GM12874 (cell line): Measurements from ENCODE around the gene CCL20.

Experiments
- TF ChIP-seq, protein P1 (sequence below): IDR thresholded peaks from 2 replicates; pipeline ENCODE4 v1.5.1; 2011; ENCODE audit warnings: low read depth, mild to moderate bottlenecking, control low read depth, low read length, moderate library complexity; ENCODE audit not compliant: insufficient read depth

Gene CCL20, protein sequence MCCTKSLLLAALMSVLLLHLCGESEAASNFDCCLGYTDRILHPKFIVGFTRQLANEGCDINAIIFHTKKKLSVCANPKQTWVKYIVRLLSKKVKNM

DNA sequence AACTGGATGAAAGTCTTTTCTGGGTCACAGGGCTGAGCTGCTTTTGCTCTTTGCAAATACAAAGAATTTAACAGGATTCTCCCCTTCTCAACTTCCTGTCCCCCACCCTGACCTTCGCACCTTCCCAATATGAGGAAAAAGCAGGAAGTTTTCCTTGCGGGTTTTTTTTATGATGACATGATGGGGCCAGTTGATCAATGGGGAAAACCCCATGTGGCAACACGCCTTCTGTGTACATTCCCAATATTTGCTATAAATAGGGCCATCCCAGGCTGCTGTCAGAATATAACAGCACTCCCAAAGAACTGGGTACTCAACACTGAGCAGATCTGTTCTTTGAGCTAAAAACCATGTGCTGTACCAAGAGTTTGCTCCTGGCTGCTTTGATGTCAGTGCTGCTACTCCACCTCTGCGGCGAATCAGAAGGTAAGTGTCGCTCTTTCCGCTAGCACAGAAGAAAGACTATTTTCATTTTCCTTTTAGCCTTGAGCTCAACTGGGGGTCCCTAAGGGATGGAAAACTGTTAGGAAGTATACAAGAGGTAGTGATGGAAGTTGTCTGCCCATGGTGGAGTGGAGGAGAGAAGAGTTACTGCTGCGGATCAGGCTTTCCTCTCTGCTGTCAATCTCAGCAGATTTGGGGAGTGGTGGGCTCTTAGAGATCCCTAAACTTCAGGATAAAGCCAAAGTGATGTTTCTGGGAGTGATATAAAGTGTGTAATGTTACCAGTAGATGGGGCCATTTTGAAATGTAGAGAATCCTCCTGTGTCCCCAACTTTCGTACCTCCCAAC, at the start of gene CCL20:
TSS of gene CCL20 (plus strand) at position 281 of the 792 bp plus-strand sequence. CDS start at position 351, 70 bp downstream.
- TF ChIP-seq, protein P1, sequence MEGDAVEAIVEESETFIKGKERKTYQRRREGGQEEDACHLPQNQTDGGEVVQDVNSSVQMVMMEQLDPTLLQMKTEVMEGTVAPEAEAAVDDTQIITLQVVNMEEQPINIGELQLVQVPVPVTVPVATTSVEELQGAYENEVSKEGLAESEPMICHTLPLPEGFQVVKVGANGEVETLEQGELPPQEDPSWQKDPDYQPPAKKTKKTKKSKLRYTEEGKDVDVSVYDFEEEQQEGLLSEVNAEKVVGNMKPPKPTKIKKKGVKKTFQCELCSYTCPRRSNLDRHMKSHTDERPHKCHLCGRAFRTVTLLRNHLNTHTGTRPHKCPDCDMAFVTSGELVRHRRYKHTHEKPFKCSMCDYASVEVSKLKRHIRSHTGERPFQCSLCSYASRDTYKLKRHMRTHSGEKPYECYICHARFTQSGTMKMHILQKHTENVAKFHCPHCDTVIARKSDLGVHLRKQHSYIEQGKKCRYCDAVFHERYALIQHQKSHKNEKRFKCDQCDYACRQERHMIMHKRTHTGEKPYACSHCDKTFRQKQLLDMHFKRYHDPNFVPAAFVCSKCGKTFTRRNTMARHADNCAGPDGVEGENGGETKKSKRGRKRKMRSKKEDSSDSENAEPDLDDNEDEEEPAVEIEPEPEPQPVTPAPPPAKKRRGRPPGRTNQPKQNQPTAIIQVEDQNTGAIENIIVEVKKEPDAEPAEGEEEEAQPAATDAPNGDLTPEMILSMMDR = no peak

DNA sequence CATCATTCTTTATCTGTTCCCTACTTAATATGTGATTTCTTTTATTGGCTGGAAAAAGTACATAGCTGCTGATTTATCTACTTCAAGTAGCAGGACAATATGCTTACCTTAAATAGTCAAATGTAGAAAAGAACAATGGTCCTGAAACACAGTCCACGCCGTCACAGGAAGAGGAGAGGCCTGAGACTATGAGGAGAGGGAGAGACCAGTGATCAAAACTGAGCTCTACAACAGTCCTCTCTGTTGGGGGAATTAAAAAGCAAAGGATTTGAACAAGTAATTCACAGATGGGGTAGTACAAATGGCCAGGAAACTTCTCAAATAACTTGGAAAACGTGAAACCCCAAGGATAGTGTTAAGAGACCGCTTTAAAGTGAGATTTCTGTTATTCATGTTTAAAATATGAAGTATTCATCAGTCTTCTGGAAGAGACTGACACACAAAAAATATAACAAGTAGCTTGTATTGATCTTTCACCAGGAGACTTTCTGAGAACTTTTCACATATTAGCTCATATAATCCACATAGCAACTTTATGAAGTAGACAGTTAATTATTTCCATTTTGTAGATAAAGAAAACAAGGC, 47.8 kb upstream of the CCL20 start:
- TF ChIP-seq, protein P1 = no peak

DNA sequence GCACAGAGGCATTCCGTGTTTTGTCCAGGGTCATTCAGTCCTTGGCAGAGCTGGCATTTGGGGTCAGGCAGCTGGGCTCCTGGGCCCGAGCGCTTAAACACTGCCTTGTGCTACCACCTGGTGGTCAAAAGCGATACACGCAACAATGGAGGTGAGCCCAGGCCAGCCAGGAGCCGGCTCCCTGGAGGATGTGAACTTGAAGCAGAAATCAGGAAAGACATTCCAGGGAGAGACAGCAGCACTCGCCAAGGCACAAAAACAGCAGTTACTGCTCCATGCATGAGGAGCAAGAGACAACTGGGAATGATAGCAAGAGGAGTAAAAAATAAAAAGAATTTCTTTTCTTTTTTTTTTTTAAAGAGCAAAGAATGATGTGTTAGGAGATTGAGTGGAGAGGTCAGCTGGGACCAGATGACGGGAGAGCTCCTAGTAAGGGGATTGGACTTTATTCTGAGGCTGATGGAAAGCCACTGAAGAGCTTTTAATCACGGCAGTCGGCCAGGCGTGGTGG, 47.2 kb upstream of the CCL20 start:
- TF ChIP-seq, protein P1 = peak; percentile 81

DNA sequence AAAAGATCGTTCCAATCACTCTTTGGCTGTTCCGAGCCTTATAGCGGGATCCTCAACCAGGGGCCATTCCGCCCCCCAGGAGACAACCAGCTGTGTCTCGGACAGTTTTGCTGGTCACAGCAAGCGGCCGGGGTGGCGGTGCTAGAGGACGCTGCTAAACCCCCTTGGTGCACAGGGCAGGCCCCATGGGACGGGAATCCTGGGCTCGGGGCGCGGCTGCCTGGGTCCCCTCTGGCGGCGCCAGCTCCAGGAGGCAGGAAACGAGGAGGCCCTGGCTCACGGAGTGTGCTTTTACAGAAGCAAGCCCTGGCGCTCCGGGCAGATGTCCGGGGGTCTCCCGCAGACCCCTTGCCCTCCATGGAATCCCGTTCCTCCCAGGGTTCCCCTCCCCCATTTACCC, 45.8 kb upstream of the CCL20 start:
- TF ChIP-seq, protein P1 = no peak

- TF ChIP-seq, protein P1 = no peak
Observed at GRCh38 chr2:227772197-227772661, 41.4 kb upstream of the CCL20 start.

DNA sequence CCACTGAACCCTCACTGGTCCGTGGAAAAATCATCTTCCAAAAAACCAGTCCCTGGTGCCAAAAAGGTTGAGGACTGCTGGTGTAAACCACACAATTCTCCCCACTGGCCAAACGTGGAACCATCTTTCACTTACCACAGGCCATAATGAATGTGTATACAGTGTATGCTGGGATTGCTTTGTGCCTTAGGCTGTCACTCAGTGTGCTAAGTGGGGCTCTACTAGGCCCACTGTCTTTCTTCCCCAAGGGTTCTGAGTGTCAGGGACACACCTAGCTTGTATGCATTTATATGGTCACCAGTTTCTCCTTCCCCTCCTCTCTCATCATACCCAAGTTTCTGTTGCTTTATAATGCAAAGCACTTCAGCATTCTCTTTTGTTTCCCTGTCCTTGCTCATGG, 40.7 kb upstream of the CCL20 start:
- TF ChIP-seq, protein P1 = no peak

DNA sequence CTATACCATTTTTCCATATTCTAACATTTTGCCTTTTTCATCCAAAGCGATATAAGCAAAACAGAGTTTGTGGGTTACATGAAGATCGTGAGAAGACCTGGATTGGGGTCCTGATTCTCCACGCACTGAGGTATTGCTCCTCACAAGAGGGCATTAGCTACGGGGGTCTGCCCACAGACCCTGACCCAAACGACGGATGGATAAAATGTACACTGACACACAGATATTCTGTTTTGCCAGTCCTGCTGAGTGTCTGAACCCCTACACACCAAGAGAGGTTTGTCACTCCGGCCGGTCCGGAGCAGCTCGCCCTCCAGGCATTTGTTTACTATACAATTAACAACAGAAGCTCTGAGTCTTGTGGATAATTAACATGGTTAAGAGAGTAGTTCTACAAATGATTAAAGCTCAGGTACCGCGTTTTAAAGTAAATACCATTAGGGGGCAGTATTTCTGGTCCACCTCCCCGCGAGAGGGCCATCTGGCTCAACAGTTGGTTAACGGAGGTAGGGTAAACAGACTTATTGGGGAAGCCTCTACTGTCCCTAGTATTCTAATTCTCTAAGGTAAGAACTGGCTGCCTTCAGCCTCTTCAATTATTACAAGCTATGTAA, 39.5 kb upstream of the CCL20 start:
- TF ChIP-seq, protein P1 = peak; percentile 32; the same call in 1 of the 2 replicates
